ENCODE measurements around the gene NPFFR1.

Gene NPFFR1

GRCh38 chr10:70277396-70278030 lies 6.3 kb downstream of the NPFFR1 start:
- Histone ChIP-seq H3K9ac (ENCODE audit: low read length in 5 of 5) (no peak overlapping the region), H3K9me3 (ENCODE audit: control insufficient read depth in 5 of 5, low read length in 5 of 5) (peaks cover 0 to 3% (median 0%) of the 10 kb centered on the region in 5 donors), H3K27me3 (ENCODE audit: control insufficient read depth in 5 of 5, insufficient read depth in 4 of 5, low read length in 5 of 5) (no peaks in the 10 kb centered on the region), H3K36me3 (ENCODE audit: control insufficient read depth in 5 of 5, insufficient read depth in 5 of 5, low read length in 5 of 5) (no peaks in the 10 kb centered on the region), H3K4me3 (ENCODE audit: low read depth in 1 of 5, low read length in 5 of 5) (no peak overlapping the region), H3K27ac (ENCODE audit: low read depth, low read length) (no peak overlapping the region), H3K4me1 (ENCODE audit: control insufficient read depth in 5 of 5, insufficient read depth in 5 of 5, low read length in 5 of 5) (peaks cover 0 to 13% (median 12%) of the 10 kb centered on the region in 5 donors)

- Histone ChIP-seq H3K4me1 (ENCODE audit: control insufficient read depth in 5 of 5, insufficient read depth in 5 of 5, low read length in 5 of 5) (peaks cover 4 to 16% (median 13%) of the 10 kb centered on the region in 5 donors), H3K27ac (ENCODE audit: low read depth, low read length) (peak overlapping the region; percentile 11), H3K9me3 (ENCODE audit: control insufficient read depth in 5 of 5, low read length in 5 of 5) (peaks cover 0 to 3% (median 0%) of the 10 kb centered on the region in 5 donors), H3K36me3 (ENCODE audit: control insufficient read depth in 5 of 5, insufficient read depth in 5 of 5, low read length in 5 of 5) (no peaks in the 10 kb centered on the region), H3K9ac (ENCODE audit: low read length in 5 of 5) (no peak overlapping the region), H3K4me3 (ENCODE audit: low read depth in 1 of 5, low read length in 5 of 5) (no peak overlapping the region), H3K27me3 (ENCODE audit: control insufficient read depth in 5 of 5, insufficient read depth in 4 of 5, low read length in 5 of 5) (no peaks in the 10 kb centered on the region)
Measured at GRCh38 chr10:70274643-70275042, 9.2 kb downstream of the NPFFR1 start.

GRCh38 chr10:70272925-70273316 lies 10.9 kb downstream of the NPFFR1 start:
- Histone ChIP-seq H3K4me3 (ENCODE audit: low read depth in 1 of 5, low read length in 5 of 5) (no peak overlapping the region), H3K27me3 (ENCODE audit: control insufficient read depth in 5 of 5, insufficient read depth in 4 of 5, low read length in 5 of 5) (no peaks in the 10 kb centered on the region), H3K9me3 (ENCODE audit: control insufficient read depth in 5 of 5, low read length in 5 of 5) (peaks cover 0 to 3% (median 0%) of the 10 kb centered on the region in 5 donors), H3K27ac (ENCODE audit: low read depth, low read length) (no peak overlapping the region), H3K4me1 (ENCODE audit: control insufficient read depth in 5 of 5, insufficient read depth in 5 of 5, low read length in 5 of 5) (peaks cover 4 to 16% (median 13%) of the 10 kb centered on the region in 5 donors), H3K9ac (ENCODE audit: low read length in 5 of 5) (peak overlapping the region in 1 of 5 donors; percentile 29), H3K36me3 (ENCODE audit: control insufficient read depth in 5 of 5, insufficient read depth in 5 of 5, low read length in 5 of 5) (no peaks in the 10 kb centered on the region)

GRCh38 chr10:70271996-70272924 lies 11.5 kb downstream of the NPFFR1 start:
- Histone ChIP-seq H3K9ac (ENCODE audit: low read length in 5 of 5) (no peak overlapping the region), H3K27ac (ENCODE audit: low read depth, low read length) (no peak overlapping the region)

GRCh38 chr10:70270952-70271351 lies 12.9 kb downstream of the NPFFR1 start:
- no peak overlapping the region for H3K27ac ChIP-seq (ENCODE audit: low read depth, low read length)
- H3K4me3 ChIP-seq (ENCODE audit: low read depth in 1 of 5, low read length in 5 of 5) = no peak overlapping the region
- H3K27me3 ChIP-seq (ENCODE audit: control insufficient read depth in 5 of 5, insufficient read depth in 4 of 5, low read length in 5 of 5) = no peaks in the 10 kb centered on the region
- H3K36me3 ChIP-seq (ENCODE audit: control insufficient read depth in 5 of 5, insufficient read depth in 5 of 5, low read length in 5 of 5) = no peaks in the 10 kb centered on the region
- peaks cover 0 to 3% (median 0%) of the 10 kb centered on the region in 5 donors for H3K9me3 ChIP-seq (ENCODE audit: control insufficient read depth in 5 of 5, low read length in 5 of 5)
- no peak overlapping the region for H3K9ac ChIP-seq (ENCODE audit: low read length in 5 of 5)
- H3K4me1 ChIP-seq (ENCODE audit: control insufficient read depth in 5 of 5, insufficient read depth in 5 of 5, low read length in 5 of 5) = peaks cover 4 to 16% (median 14%) of the 10 kb centered on the region in 5 donors

More at GRCh38 chr10:70271996-70272924, 11.5 kb downstream of the NPFFR1 start:
- H3K27me3 ChIP-seq (ENCODE audit: control insufficient read depth in 5 of 5, insufficient read depth in 4 of 5, low read length in 5 of 5) = no peaks in the 10 kb centered on the region
- H3K4me1 ChIP-seq (ENCODE audit: control insufficient read depth in 5 of 5, insufficient read depth in 5 of 5, low read length in 5 of 5) = peaks cover 4 to 16% (median 14%) of the 10 kb centered on the region in 5 donors
- no peak overlapping the region for H3K4me3 ChIP-seq (ENCODE audit: low read depth in 1 of 5, low read length in 5 of 5)
- peaks cover 0 to 3% (median 0%) of the 10 kb centered on the region in 5 donors for H3K9me3 ChIP-seq (ENCODE audit: control insufficient read depth in 5 of 5, low read length in 5 of 5)
- H3K36me3 ChIP-seq (ENCODE audit: control insufficient read depth in 5 of 5, insufficient read depth in 5 of 5, low read length in 5 of 5) = no peaks in the 10 kb centered on the region

GRCh38 chr10:70269741-70270140 lies 14.1 kb downstream of the NPFFR1 start:
- Histone ChIP-seq H3K4me1 (ENCODE audit: control insufficient read depth in 5 of 5, insufficient read depth in 5 of 5, low read length in 5 of 5) (peaks cover 4 to 13% (median 10%) of the 10 kb centered on the region in 5 donors), H3K9me3 (ENCODE audit: control insufficient read depth in 5 of 5, low read length in 5 of 5) (no peaks in the 10 kb centered on the region)

GRCh38 chr10:70268376-70268775 lies 15.4 kb downstream of the NPFFR1 start:
- Histone ChIP-seq H3K4me3 (ENCODE audit: low read depth in 1 of 5, low read length in 5 of 5) (no peak overlapping the region), H3K9ac (ENCODE audit: low read length in 5 of 5) (no peak overlapping the region), H3K4me1 (ENCODE audit: control insufficient read depth in 5 of 5, insufficient read depth in 5 of 5, low read length in 5 of 5) (peaks cover 4 to 9% (median 5%) of the 10 kb centered on the region in 5 donors), H3K9me3 (ENCODE audit: control insufficient read depth in 5 of 5, low read length in 5 of 5) (no peaks in the 10 kb centered on the region), H3K27me3 (ENCODE audit: control insufficient read depth in 5 of 5, insufficient read depth in 4 of 5, low read length in 5 of 5) (no peaks in the 10 kb centered on the region), H3K27ac (ENCODE audit: low read depth, low read length) (no peak overlapping the region), H3K36me3 (ENCODE audit: control insufficient read depth in 5 of 5, insufficient read depth in 5 of 5, low read length in 5 of 5) (no peaks in the 10 kb centered on the region)

More at GRCh38 chr10:70269741-70270140, 14.1 kb downstream of the NPFFR1 start:
- no peak overlapping the region for H3K9ac ChIP-seq (ENCODE audit: low read length in 5 of 5)
- H3K27me3 ChIP-seq (ENCODE audit: control insufficient read depth in 5 of 5, insufficient read depth in 4 of 5, low read length in 5 of 5) = no peaks in the 10 kb centered on the region
- no peak overlapping the region for H3K4me3 ChIP-seq (ENCODE audit: low read depth in 1 of 5, low read length in 5 of 5)
- no peak overlapping the region for H3K27ac ChIP-seq (ENCODE audit: low read depth, low read length)
- H3K36me3 ChIP-seq (ENCODE audit: control insufficient read depth in 5 of 5, insufficient read depth in 5 of 5, low read length in 5 of 5) = no peaks in the 10 kb centered on the region

GRCh38 chr10:70267161-70267933 lies 16.5 kb downstream of the NPFFR1 start:
- no peaks in the 10 kb centered on the region for H3K9me3 ChIP-seq (ENCODE audit: control insufficient read depth in 5 of 5, low read length in 5 of 5)
- H3K27ac ChIP-seq (ENCODE audit: low read depth, low read length) = no peak overlapping the region
- no peak overlapping the region for H3K9ac ChIP-seq (ENCODE audit: low read length in 5 of 5)
- peaks cover 0 to 4% (median 1%) of the 10 kb centered on the region in 5 donors for H3K4me1 ChIP-seq (ENCODE audit: control insufficient read depth in 5 of 5, insufficient read depth in 5 of 5, low read length in 5 of 5)
- no peaks in the 10 kb centered on the region for H3K36me3 ChIP-seq (ENCODE audit: control insufficient read depth in 5 of 5, insufficient read depth in 5 of 5, low read length in 5 of 5)
- no peaks in the 10 kb centered on the region for H3K27me3 ChIP-seq (ENCODE audit: control insufficient read depth in 5 of 5, insufficient read depth in 4 of 5, low read length in 5 of 5)
- no peak overlapping the region for H3K4me3 ChIP-seq (ENCODE audit: low read depth in 1 of 5, low read length in 5 of 5)

- Histone ChIP-seq H3K9me3 (ENCODE audit: control insufficient read depth in 5 of 5, low read length in 5 of 5) (no peaks in the 10 kb centered on the region), H3K27ac (ENCODE audit: low read depth, low read length) (no peak overlapping the region), H3K9ac (ENCODE audit: low read length in 5 of 5) (no peak overlapping the region), H3K4me3 (ENCODE audit: low read depth in 1 of 5, low read length in 5 of 5) (no peak overlapping the region), H3K27me3 (ENCODE audit: control insufficient read depth in 5 of 5, insufficient read depth in 4 of 5, low read length in 5 of 5) (no peaks in the 10 kb centered on the region), H3K36me3 (ENCODE audit: control insufficient read depth in 5 of 5, insufficient read depth in 5 of 5, low read length in 5 of 5) (no peaks in the 10 kb centered on the region), H3K4me1 (ENCODE audit: control insufficient read depth in 5 of 5, insufficient read depth in 5 of 5, low read length in 5 of 5) (peaks cover 0 to 4% (median 0%) of the 10 kb centered on the region in 5 donors)
Measured at GRCh38 chr10:70266701-70267100, 17.1 kb downstream of the NPFFR1 start.
